Brain pericyte (primary cell): Measurements from ENCODE around the gene USP37.

ENCODE experiments used
- DNase-seq: peaks from one replicate; pipeline ENCODE4 v3.0.0-alpha.2; 2012; ENCODE audit warnings: low read depth, low spot score

The USP37 gene

GRCh38 chr2:218429911-218430692 lies 138.0 kb downstream of the USP37 start:
- no peak for DNase-seq

- DNase-seq: no peak
Observed at GRCh38 chr2:218428846-218429558, 139.1 kb downstream of the USP37 start.

GRCh38 chr2:218427741-218428140 lies 140.4 kb downstream of the USP37 start:
- DNase-seq: no peak

- no peak for DNase-seq
Observed at GRCh38 chr2:218425531-218425930, 142.6 kb downstream of the USP37 start.

- no peak for DNase-seq
Observed at GRCh38 chr2:218423584-218423983, 144.6 kb downstream of the USP37 start.

GRCh38 chr2:218422403-218423086 lies 145.6 kb downstream of the USP37 start:
- no peak for DNase-seq

GRCh38 chr2:218421027-218421426 lies 147.1 kb downstream of the USP37 start:
- no peak for DNase-seq

- no peak for DNase-seq
Observed at GRCh38 chr2:218419630-218420216, 148.4 kb downstream of the USP37 start.

GRCh38 chr2:218418717-218419458 lies 149.3 kb downstream of the USP37 start, which contains the start of gene VIL1:
TSS of gene VIL1 (plus strand) at chr2:218419123. CDS start at chr2:218423779, 4,656 bp downstream.
- no peak for DNase-seq

- DNase-seq: no peak
Observed at GRCh38 chr2:218418321-218418716, 149.8 kb downstream of the USP37 start.

- DNase-seq: no peak
Observed at GRCh38 chr2:218407717-218408116, 160.4 kb downstream of the USP37 start.

- DNase-seq: peak; percentile 57
Observed at GRCh38 chr2:218406949-218407618, 161.1 kb downstream of the USP37 start.

- peak; percentile 62 for DNase-seq
Observed at GRCh38 chr2:218406209-218406948, 161.8 kb downstream of the USP37 start.

- DNase-seq: no peak
Observed at GRCh38 chr2:218405746-218406208, 162.4 kb downstream of the USP37 start.

- DNase-seq: no peak
Observed at GRCh38 chr2:218405086-218405745, 162.9 kb downstream of the USP37 start.

- DNase-seq: no peak
Observed at GRCh38 chr2:218404351-218405085, 163.6 kb downstream of the USP37 start.

- no peak for DNase-seq
Observed at GRCh38 chr2:218403810-218404209, 164.3 kb downstream of the USP37 start.

GRCh38 chr2:218402911-218403411 lies 165.2 kb downstream of the USP37 start:
- DNase-seq: no peak
